Loucy (cell line): ENCODE measurements around the gene ATE1.

Experiments
- CTCF ChIP-seq: fragments of 200-600 bp; sonication (generic); conservative IDR thresholded peaks from 2 replicates; pipeline ENCODE4 v1.5.1; 2014; ENCODE audit warnings: mild to moderate bottlenecking, antibody characterized with exemption, low read length
- EZH2phosphoT487 ChIP-seq: fragments of 200-600 bp; IDR thresholded peaks from 2 replicates; pipeline ENCODE4 v1.6.1; 2018; ENCODE audit warnings: antibody characterized with exemption, mild to moderate bottlenecking, moderate library complexity, borderline replicate concordance

- no peak for TF ChIP-seq CTCF
- TF ChIP-seq EZH2phosphoT487: no peak
These were observed 19.8 kb upstream of the ATE1 start for GRCh38 chr10:121947343-121948330.
